ENCODE results near the gene NRP2. TPM values are rescaled to one million over a fixed set of nuclear protein-coding genes. Genes with fewer than 3 reads are reported as not detected.

Gene NRP2
- total RNA-seq, 4 donors from 2014 or later = 128 to 196 (median 176) TPM

DNA sequence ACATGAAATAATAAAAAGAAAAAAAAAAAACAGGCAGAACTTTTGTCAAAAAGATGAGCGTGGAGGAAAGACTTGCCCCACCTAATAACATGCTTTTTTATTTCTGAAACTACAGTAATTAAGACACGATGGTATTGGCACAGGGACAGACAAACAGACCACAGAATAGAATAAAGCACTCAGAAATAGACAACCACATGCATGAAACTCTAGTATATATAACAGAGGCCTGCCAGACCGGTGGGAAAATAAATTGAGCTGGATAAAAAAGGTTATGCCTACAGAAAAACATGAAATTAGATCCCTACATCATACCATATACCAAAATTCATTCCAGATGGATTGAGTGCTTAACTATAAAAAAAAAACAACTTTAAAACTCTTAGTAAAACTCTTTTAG, 163.1 kb downstream of the NRP2 start:
- no peak for DNase-seq (ENCODE audit: low spot score in 2 of 2)
- TF ChIP-seq EP300 (IDR thresholded peaks at IDR 0.05) (no peak), POLR2A (IDR thresholded peaks at IDR 0.05) (no peak)
- TF ChIP-seq, protein P1, sequence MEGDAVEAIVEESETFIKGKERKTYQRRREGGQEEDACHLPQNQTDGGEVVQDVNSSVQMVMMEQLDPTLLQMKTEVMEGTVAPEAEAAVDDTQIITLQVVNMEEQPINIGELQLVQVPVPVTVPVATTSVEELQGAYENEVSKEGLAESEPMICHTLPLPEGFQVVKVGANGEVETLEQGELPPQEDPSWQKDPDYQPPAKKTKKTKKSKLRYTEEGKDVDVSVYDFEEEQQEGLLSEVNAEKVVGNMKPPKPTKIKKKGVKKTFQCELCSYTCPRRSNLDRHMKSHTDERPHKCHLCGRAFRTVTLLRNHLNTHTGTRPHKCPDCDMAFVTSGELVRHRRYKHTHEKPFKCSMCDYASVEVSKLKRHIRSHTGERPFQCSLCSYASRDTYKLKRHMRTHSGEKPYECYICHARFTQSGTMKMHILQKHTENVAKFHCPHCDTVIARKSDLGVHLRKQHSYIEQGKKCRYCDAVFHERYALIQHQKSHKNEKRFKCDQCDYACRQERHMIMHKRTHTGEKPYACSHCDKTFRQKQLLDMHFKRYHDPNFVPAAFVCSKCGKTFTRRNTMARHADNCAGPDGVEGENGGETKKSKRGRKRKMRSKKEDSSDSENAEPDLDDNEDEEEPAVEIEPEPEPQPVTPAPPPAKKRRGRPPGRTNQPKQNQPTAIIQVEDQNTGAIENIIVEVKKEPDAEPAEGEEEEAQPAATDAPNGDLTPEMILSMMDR (IDR thresholded peaks at IDR 0.05) = no peak
- Histone ChIP-seq H3K27me3 (no peaks in the 10 kb centered on the region), H3K27ac (no peak overlapping the region), H3K4me1 (no peaks in the 10 kb centered on the region), H3K9me3 (no peaks in the 10 kb centered on the region), H3K4me3 (no peak overlapping the region), H3K36me3 (no peaks in the 10 kb centered on the region)
- 53 to 54% methylated on average over 3 of the region's 3 CpGs for WGBS, 2 donors
